AG08395 (cell line): ENCODE data around the gene SLC51A.

Source experiments
- DNase-seq: peaks from one replicate; pipeline ENCODE4 v3.0.0; 2012; ENCODE audit warnings: mixed read lengths, low spot score

SLC51A gene

DNA sequence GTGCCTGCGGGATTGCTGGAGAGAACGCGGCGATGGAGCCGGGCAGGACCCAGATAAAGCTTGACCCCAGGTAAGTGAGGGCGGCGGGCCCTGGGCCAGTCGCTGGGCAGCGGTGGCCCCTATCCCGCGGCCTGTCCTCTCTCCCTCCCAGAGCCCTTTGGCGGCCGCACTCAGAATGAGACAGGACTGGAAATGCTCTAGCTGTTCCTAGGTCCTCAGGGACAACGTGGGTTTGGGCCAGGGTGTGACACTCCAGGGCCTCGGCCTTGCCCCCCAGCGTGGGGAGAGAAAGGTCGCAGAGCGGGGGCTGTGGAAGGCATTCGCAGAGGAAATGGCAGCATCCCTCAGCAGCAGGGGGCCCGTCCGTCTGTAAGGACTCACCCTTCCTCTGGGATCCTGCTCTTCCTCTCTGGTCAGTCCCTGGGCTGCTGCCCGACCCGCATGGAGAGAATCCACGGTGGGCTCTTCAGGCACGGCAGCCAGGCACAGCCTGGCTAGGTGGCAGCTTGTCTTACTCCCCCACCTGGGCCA, 412 bp downstream of the SLC51A start:
- no peak for DNase-seq

DNA sequence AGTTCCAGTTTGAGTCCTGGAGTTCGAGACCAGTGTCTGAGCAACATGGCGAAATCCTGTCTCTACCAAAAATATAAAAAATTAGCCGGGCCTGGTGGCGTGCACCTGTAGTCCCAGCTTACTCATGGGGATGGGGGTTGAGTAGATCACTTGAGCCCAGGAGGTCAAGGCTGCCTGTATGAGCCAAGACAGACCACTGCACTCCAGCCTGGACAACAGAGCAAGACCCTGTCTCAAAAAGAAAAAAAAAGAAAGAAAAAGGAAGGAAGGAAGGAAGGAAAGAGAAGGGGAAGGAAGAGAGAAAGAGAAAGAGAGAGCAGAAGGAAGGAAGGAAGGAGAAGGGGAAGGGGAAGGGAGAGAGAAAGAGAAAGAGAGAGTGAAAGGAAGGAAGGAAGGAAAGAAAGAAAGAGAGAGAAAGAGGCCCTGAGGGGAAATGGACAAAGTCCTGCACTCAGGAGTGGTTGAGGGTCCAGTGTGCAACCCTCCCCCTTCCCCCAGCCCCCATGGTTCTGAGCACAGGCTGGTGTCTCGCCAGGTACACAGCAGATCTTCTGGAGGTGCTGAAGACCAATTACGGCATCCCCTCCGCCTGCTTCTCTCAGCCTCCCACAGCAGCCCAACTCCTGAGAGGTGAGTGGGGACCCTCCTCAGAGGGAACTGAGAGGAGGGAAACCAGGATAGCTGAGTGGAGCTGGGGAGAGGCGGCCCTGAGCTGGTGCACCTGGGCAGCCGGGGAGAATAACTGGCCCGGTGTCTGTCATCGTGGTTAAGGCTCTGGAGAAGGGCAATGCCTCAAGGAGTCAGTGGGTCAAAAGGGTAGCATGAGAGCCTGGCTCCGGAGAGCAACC, 1.2 kb downstream of the SLC51A start:
- no peak for DNase-seq

- no peak for DNase-seq
These were observed 1.9 kb downstream of the SLC51A start for GRCh38 chr3:196218155-196218712.

DNA sequence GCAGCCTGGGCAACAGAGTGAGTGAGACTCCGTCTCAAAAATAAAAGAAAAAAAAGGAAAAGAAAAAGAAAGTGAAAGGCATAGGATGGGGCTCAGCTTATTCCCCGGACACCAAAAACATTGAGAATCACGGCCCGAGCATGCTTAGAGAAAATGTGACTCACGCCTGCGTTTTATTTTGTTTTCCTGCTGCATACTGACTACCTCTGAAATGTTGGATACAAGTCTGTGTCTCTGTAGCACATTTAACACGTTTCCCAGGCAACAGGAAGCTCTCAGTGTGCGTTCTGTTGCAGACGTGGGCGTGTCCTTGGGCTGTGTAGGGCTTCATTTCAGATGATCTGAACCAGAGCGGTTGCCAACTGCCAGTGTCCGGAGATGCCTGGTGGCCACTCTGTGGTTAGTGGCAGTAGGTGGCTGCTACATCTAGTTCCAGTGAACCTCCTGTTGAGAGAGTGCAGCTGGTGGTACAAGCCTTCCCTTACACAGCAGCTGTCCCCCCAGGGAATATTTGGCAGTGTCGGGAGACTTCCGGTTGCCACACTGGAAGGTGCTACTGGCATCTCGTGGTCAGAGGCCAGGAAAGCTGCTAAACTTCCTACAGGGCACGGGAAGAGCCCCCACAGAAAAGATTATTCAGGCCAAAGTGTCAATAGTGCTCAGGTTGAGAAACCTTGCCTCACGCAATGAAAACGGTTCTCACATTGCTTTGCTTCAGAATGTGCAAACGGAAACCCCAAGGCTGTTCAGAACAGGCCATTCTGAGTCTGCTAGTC, 3.0 kb downstream of the SLC51A start:
- peak; percentile 90 for DNase-seq

DNA sequence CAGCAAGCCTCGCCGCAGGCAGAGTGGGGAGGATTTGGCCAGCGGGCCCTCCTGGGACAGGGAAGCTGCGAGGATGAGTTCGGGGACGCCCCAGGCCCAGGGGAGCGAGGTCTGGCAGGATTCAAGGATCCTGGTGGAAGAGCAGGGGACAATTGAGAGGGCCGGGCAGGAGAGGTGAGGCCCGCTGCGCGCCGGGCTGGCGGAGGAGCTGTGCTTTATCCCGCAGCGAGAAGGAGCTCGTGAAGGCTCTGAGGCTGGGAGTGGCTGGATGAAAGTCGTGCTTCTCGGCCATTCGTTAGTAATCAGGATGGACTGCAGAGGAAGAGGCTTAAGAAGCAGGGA, 3.6 kb downstream of the SLC51A start:
- DNase-seq: no peak

- no peak for DNase-seq
These were observed 4.3 kb downstream of the SLC51A start for GRCh38 chr3:196220587-196220986.

DNA sequence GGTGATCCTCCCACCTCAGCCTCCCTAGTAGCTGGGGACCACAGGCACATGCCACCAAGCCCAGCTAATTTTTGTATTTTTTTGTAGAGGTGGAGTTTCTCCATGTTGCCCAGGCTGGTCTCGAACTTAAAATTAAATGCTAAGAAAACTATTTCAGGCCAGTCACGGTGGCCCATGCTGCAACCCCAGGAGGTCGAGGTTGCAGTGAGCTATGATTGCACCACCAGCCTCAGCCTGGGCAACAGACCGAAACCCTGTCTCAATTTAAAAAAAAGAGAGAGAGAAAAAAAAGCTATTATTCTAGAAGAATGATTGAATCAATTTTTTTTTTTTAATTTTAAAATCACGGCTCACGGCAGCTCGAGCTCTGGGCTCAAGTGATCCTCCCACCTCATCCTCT, 4.7 kb downstream of the SLC51A start:
- no peak for DNase-seq

- DNase-seq: no peak
These were observed 6.7 kb downstream of the SLC51A start for GRCh38 chr3:196222876-196223595.

DNA sequence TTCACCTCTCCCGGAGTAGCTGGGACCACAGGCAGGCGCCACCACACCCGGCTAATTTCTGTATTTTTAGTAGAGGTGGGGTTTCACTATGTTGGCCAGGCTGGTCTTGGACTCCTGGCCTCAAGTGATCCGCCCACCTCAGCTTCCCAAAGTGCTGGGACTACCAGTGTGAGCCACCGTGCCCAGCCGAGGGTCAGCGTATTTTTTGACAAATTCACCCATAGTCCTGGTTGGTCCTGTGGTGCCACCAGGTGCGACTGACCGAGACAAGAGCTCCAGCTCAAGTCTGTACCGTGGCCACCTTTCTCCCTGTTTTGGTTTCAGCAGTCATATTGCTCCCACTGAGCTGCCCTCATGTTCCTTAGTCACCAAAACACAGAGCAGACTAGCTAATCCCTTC, 8.8 kb downstream of the SLC51A start:
- DNase-seq: no peak

- no peak for DNase-seq
These were observed 9.5 kb downstream of the SLC51A start for GRCh38 chr3:196225763-196226364.

DNA sequence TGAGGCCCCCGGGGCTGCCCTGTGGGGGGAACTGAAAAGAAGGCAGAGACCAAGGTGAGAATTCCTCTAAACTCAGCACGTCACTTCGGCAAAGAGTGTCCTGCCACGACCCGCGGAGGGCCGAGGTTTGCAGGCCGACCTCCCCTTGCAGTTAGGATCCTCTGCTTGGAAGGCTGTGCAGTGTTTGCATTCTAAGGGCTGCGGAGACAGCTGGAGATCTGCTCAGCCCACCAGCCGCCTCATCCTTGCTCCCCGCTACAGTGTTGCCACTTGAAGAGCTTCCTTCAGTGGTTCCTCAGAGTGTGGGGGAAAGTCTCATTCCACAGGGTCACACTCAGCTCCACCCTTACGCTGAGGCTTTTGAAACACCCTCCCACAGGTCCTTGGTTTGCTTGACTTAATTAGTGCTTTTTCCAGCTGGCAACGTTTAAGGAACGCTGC, 10.8 kb downstream of the SLC51A start:
- DNase-seq: no peak

DNA sequence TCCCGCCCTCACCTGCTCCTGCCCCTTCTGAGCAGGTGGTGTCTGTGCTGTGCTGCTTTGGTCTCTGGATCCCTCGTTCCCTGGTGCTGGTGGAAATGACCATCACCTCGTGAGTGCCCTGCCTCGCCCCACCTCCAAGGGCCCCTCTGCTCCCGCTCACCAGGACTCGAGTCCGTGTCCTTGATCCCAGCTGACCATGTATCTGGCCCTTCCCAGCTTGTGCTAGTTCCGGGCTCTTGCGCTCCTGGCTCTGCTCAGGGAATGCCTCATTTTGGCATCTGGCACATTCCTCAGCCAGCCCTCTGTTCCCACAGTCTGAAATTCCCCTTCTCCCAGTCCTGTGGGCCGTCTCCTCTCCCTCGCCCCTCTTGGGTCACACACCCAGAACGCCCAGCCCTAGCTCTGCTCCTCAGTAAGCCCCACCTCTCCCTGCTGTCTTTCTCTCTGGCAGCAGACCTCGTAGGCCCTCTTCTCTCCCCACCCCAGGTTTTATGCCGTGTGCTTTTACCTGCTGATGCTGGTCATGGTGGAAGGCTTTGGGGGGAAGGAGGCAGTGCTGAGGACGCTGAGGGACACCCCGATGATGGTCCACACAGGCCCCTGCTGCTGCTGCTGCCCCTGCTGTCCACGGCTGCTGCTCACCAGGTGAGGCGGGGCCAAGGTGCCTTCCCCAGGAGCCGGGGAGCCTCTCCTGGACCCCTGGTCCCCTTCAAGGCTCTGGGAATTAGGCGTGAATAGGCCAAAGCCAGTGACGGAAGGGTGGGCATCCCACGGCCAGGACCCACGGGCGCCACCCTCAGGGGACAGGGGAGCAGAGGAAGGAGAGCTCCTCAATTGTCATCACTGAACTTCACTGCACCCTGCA, 11.5 kb downstream of the SLC51A start:
- DNase-seq: peak; percentile 65

DNA sequence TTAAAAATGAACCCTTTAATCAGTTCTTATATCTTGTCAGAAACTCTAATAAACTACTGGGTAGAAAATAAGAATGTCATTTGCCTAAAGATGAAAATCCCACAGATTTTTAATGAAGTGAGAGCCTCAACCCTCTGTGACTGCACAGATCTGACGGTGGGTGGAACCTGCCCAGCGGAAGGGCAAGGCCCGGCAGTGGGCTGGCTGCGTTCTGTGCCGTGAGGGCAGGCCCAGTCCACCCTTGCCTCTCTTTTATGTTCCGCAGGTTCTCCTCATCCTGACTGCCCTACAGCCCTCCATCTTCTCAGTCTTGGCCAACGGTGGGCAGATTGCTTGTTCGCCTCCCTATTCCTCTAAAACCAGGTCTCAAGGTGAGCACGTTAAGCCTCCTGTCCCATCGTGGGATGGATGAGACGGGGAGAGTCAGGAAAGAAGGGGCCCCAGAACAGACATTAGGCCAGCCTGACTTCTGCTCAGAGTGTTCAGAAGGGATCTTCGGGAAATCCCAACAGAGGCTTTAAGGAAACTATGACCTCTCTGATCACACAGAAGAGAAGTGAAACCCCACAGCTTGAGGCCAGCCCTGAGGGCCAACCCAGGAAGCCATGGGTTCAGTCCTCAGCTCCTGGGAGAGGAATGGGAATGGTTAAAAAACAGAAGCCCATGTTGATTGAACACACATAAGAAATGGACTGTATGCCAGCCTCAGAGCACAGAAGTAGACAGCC, 16.0 kb downstream of the SLC51A start:
- DNase-seq: no peak

- no peak for DNase-seq
These were observed 16.5 kb downstream of the SLC51A start for GRCh38 chr3:196232882-196233251.

DNA sequence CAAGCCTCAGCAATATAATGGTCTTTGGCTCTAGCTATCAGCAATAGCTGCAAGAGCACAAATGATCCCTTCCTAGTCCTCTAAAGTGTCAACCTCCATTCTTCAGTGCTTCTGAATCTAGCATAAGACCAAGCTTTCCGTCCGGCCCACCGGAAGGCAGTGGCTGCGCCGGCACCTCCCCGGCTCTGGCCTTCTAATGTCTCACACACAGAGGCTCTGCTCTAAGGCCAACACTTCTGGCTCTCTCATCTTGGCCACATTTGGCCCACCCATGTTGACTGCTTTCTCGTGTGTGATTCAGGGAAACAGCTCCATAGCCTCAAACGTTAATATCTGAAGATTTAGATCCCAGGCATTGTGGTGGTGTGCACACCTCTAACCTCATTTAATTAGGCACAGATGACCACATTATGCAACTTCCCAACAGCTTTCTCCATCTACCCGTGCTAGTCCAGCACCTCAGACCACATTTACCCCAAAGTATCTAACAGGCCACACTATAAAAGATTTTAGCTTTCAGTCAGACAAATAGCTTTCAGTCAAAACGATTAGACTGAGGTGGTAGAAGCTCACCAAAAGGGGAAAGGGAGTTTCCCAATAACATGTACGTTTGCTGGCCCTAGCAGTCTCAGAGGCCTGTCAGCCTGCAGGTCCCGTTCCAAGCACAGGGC, 19.3 kb downstream of the SLC51A start:
- DNase-seq: no peak

- DNase-seq: no peak
These were observed 19.9 kb downstream of the SLC51A start for GRCh38 chr3:196236223-196236622.

DNA sequence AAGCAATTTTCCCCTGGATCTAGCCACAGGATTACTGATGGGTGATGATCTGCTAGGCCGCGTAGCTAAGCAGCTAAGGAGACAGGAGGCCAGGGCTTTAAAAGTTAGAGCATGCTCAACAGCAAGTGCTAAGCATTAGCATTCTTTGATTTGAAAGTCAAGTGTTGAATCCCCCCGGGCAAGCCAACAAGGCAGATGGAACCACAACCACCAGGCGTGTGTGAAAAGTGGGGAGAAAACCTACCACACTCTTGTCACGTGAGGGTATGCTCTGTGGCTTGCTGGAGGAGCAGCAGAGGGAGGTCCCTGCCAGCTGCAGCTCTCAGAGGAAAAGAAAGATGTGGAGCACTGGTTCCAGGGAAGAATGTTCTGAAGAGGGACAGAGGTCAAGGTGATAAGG, 20.9 kb downstream of the SLC51A start:
- no peak for DNase-seq

DNA sequence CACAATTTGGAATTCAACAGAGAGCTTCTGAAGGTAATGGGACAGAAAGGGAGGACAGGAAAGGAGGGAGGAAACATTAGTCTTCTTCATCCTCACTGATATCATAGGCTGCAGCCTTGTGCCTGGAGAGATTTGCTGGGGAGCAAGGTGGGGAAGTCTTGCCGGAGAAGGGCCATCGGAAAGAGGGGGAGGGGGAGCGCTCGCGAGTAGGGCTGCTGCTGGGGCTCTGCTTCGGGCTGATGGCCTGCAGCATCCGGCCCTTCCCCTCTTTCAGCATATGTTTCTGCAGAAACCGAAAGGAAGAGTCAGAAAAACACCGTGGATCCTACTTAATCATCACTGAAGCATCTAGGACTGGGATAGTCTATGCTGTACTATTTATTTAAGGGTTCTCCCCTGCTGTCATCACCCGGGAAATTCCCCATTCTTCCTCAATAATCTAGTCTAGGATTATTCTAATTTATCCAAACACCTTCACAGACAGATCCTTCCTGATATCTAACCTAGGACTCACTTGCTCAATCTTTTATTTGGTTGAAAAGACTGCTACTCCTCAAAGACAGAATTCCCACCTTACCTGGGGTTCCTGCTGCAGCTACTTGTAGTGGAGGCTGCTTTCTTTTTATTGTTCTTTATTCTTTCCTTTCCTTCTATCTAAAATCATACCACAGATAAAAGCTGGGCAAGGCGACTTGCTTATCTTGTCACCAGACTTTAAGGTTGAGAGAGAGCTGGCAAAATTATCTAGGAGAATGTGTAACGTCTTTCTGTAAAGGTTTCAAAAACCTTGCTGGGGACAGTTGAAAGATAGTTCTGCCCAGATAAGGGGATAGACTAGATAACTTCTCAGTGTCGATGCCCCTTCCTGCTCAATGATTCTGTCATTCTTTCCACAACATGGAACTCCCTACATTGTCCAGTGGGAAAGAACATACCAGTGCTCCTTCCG, 22.6 kb downstream of the SLC51A start:
- no peak for DNase-seq
